Keratinocyte (primary cell): Measurements from ENCODE around the gene CAPN14. TPM values are rescaled to one million over a fixed set of nuclear protein-coding genes. Genes with fewer than 3 reads are reported as not detected.

Experiments used
- DNase-seq: peaks from one replicate; pipeline ENCODE4 v3.0.0-alpha.2; 2011; ENCODE audit warnings: low read depth, missing footprints, low spot score
- FAIRE-seq: peaks from 2 replicates; lab custom pipeline; 2011; peaks lifted over from hg19 to GRCh38; lab: Jason Lieb, UNC
- H2AFZ ChIP-seq: 2 replicates; pipeline ENCODE4 v1.6.0; 2012; ENCODE audit warnings: low read length, control low read depth, inconsistent platforms; ENCODE audit not compliant: control insufficient read depth
- H3K27ac ChIP-seq: 2 replicates; pipeline ENCODE4 v1.5.1; 2011; ENCODE audit warnings: low read length; ENCODE audit not compliant: control insufficient read depth, insufficient read depth
- H3K27me3 ChIP-seq: 3 replicates; pipeline ENCODE4 v1.6.0; 2011; ENCODE audit warnings: low read length; ENCODE audit not compliant: control insufficient read depth, insufficient read depth; ENCODE audit errors: extremely low read depth
- H3K36me3 ChIP-seq, 2 experiments: 2 replicates in 1 of 2; 3 replicates in 1 of 2; pipeline ENCODE4 v1.5.1; 2011; ENCODE audit warnings: low read length in 2 of 2, mild to moderate bottlenecking in 1 of 2; ENCODE audit not compliant: control insufficient read depth in 2 of 2, insufficient read depth in 2 of 2; ENCODE audit errors: extremely low read depth in 1 of 2
- H3K4me1 ChIP-seq: 3 replicates; pipeline ENCODE4 v1.5.1; 2011; ENCODE audit warnings: low read length; ENCODE audit not compliant: control insufficient read depth, insufficient read depth; ENCODE audit errors: extremely low read depth
- H3K4me2 ChIP-seq: 3 replicates; pipeline ENCODE4 v1.6.0; 2011; ENCODE audit warnings: low read depth, low read length; ENCODE audit not compliant: control insufficient read depth, insufficient read depth; ENCODE audit errors: extremely low read depth
- H3K4me3 ChIP-seq, 3 experiments: fragments of 200-600 bp in 1 of 3; sonication (generic) in 1 of 3; 2 replicates in 2 of 3; 3 replicates in 1 of 3; pipeline ENCODE4 v1.5.1; 2011 to 2016; ENCODE audit warnings: low read length in 3 of 3, mild to moderate bottlenecking in 3 of 3, control low read depth in 2 of 3, inconsistent platforms in 1 of 3, low read depth in 1 of 3, mixed read lengths in 1 of 3, mixed run types in 1 of 3, moderate library complexity in 1 of 3; ENCODE audit not compliant: control insufficient read depth in 2 of 3, insufficient read depth in 2 of 3; ENCODE audit errors: extremely low read depth in 1 of 3
- H3K79me2 ChIP-seq: 2 replicates; pipeline ENCODE4 v1.6.0; 2012; ENCODE audit warnings: low read length; ENCODE audit not compliant: control insufficient read depth, insufficient read depth
- H3K9ac ChIP-seq: 3 replicates; pipeline ENCODE4 v1.6.0; 2011; ENCODE audit warnings: low read length; ENCODE audit not compliant: control insufficient read depth, insufficient read depth; ENCODE audit errors: extremely low read depth
- H3K9me1 ChIP-seq: 3 replicates; pipeline ENCODE4 v1.6.0; 2011; ENCODE audit warnings: low read length; ENCODE audit not compliant: control insufficient read depth, insufficient read depth; ENCODE audit errors: extremely low read depth
- H3K9me3 ChIP-seq: 2 replicates; pipeline ENCODE4 v1.5.1; 2012; ENCODE audit warnings: low read depth, low read length; ENCODE audit not compliant: control insufficient read depth
- H4K20me1 ChIP-seq: 3 replicates; pipeline ENCODE4 v1.6.0; 2011; ENCODE audit warnings: low read length; ENCODE audit not compliant: control insufficient read depth, insufficient read depth; ENCODE audit errors: extremely low read depth
- CTCF ChIP-seq, 3 experiments: IDR thresholded peaks in 1 of 3; conservative IDR thresholded peaks in 1 of 3; optimal IDR thresholded peaks in 1 of 3; 2 replicates in 2 of 3; 3 replicates in 1 of 3; pipeline versions ENCODE3 to v1.5.1; 2011; ENCODE audit warnings: low read length in 3 of 3, mild to moderate bottlenecking in 3 of 3, moderate library complexity in 2 of 3, control low read depth in 1 of 3, inconsistent platforms in 1 of 3; ENCODE audit not compliant: insufficient read depth in 2 of 3; ENCODE audit errors: extremely low read depth in 1 of 3
- EZH2 ChIP-seq: IDR thresholded peaks from one replicate; pipeline ENCODE4 v1.6.1; 2012; ENCODE audit warnings: inconsistent platforms, mild to moderate bottlenecking, low read length, moderate library complexity
- dilution Hi-C: fragments of 300-500 bp; cut with MboI; formaldehyde crosslinking; loops from one replicate; pipeline ENCODE4 v1.7.0; 2020; ENCODE audit warnings: low sequenced_read_pairs; ENCODE audit not compliant: extremely low pct_ligation_motif_present
- polyA plus RNA-seq, 5 experiments: library from polyadenylated mRNA; depleted of rRNA in 3 of 5; stranded (reverse) in 3 of 5; stranded (forward) in 1 of 5; unstranded in 1 of 5; fragments of >200 nt; gene quantifications; 1 replicate in 1 of 5; 2 replicates in 3 of 5; 3 replicates in 1 of 5; pipeline versions ENCODE4 v1.2.1 to v1.2.3, GENCODE V29; 2011 to 2012; ENCODE audit warnings: missing spikeins in 2 of 5, low read depth in 1 of 5, low replicate concordance in 1 of 5

Gene CAPN14
- polyA plus RNA-seq, 1 donor (not counting 4 experiments of a cell fraction or from before 2014, with no cell fraction given) = 1.1 TPM

DNA sequence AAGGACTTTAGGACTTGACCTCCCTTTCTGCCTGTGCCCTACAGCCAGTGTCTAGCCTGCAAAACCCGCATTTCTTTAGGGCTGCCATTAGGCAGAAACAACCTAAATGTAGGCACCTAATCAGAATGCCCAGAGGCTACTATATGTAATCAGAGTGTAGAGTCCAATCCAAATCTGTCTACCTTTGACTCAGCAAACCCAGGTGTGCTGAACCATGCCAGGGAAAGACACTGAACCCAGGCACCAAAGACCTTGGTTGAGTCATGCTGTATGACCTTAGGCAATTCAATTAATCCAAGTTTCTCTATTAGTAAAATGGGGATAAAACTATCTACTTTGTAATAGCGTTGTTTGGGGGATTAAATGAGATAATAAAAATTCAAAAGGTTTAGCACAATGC lies 20.7 kb downstream of the CAPN14 start:
- Histone ChIP-seq H3K4me3 (peak overlapping the region in 1 of 3 experiments; percentile 2), H3K4me2 (peak overlapping the region; percentile 57), H3K27ac (no peak overlapping the region), H3K79me2 (no peaks in the 10 kb centered on the region), H3K4me1 (peaks cover 15% of the 10 kb centered on the region), H2AFZ (no peak overlapping the region), H3K36me3 (no peaks in the 10 kb centered on the region), H3K27me3 (no peaks in the 10 kb centered on the region), H3K9me3 (no peaks in the 10 kb centered on the region), H3K9ac (no peak overlapping the region), H3K9me1 (no peaks in the 10 kb centered on the region), H4K20me1 (no peaks in the 10 kb centered on the region)
- dilution Hi-C loops = no loop called here
- TF ChIP-seq CTCF (optimal IDR thresholded peaks at IDR 0.05 in 1 of 3, IDR thresholded peaks at IDR 0.05 in 1 of 3, conservative IDR thresholded peaks at IDR 0.05 in 1 of 3; ENCODE audit: extremely low read depth in 1 of 3, insufficient read depth in 2 of 3, low read length in 3 of 3) (no peak), EZH2 (no peak)
- FAIRE-seq = peak; percentile 85
- peak; percentile 30 for DNase-seq

- H3K27ac ChIP-seq = no peak overlapping the region
- TF ChIP-seq CTCF (optimal IDR thresholded peaks at IDR 0.05 in 1 of 3, IDR thresholded peaks at IDR 0.05 in 1 of 3, conservative IDR thresholded peaks at IDR 0.05 in 1 of 3; ENCODE audit: extremely low read depth in 1 of 3, insufficient read depth in 2 of 3, low read length in 3 of 3) (no peak), EZH2 (no peak)
- H3K9me3 ChIP-seq = no peaks in the 10 kb centered on the region
- H2AFZ ChIP-seq = no peak overlapping the region
- H3K79me2 ChIP-seq = no peaks in the 10 kb centered on the region
- H3K27me3 ChIP-seq = no peaks in the 10 kb centered on the region
- H3K4me2 ChIP-seq = no peak overlapping the region
- no peaks in the 10 kb centered on the region for H4K20me1 ChIP-seq
- H3K36me3 ChIP-seq = no peaks in the 10 kb centered on the region
- H3K9me1 ChIP-seq = no peaks in the 10 kb centered on the region
- FAIRE-seq (no peak), DNase-seq (no peak)
- peaks cover 15% of the 10 kb centered on the region for H3K4me1 ChIP-seq
- dilution Hi-C loops = no loop called here
- no peak overlapping the region for H3K9ac ChIP-seq
- H3K4me3 ChIP-seq = no peak overlapping the region
Observed at GRCh38 chr2:31193806-31194205, 23.5 kb downstream of the CAPN14 start.
